ENCODE measurements around the gene CCDC178. TPM values are rescaled to one million over a fixed set of nuclear protein-coding genes. Genes with fewer than 3 reads are reported as not detected.
"Not testable (repeated sequence)": the region's sequence is repeated elsewhere in the genome, so short reads cannot be mapped to it uniquely, and the experiment has no call there.

Gene CCDC178
- polyA plus RNA-seq, 1 experiment: not detected

- POLR2A ChIA-PET: no interaction called here
- H3K27ac ChIP-seq (ENCODE audit: low read depth, low read length): no peak overlapping the region
- CTCF ChIA-PET: interaction anchor here (0.7 kb wide), 1 partner anchor 66 kb away, joined by 3 read pairs; no protein-coding TSS in a partner anchor
- no peak overlapping the region for H3K4me3 ChIP-seq (ENCODE audit: low read depth, low read length)
- no peaks in the 10 kb centered on the region for H3K27me3 ChIP-seq (ENCODE audit: control insufficient read depth, insufficient read depth, low read length)
- no peaks in the 10 kb centered on the region for H3K9me3 ChIP-seq (ENCODE audit: control insufficient read depth, insufficient read depth, low read length)
- DNase-seq (ENCODE audit: low read depth, low spot score): no peak
- TF ChIP-seq CTCF (IDR thresholded peaks at IDR 0.05; ENCODE audit: low read depth, low read length): peak; percentile 43
Observed at GRCh38 chr18:33404244-33404873, 36.2 kb downstream of the CCDC178 start.

GRCh38 chr18:33398939-33399338, 41.6 kb downstream of the CCDC178 start:
- CTCF ChIA-PET; DNase-seq (ENCODE audit: low read depth, low spot score); H3K27ac ChIP-seq (ENCODE audit: low read depth, low read length); H3K27me3 ChIP-seq (ENCODE audit: control insufficient read depth, insufficient read depth, low read length); H3K9me3 ChIP-seq (ENCODE audit: control insufficient read depth, insufficient read depth, low read length); H3K4me3 ChIP-seq (ENCODE audit: low read depth, low read length); POLR2A ChIA-PET: not testable (repeated sequence)

GRCh38 chr18:33375829-33376228, 64.7 kb downstream of the CCDC178 start:
- POLR2A ChIA-PET: no interaction called here
- peaks cover 9% of the 10 kb centered on the region; the same call in 1 of the 2 replicates for H3K9me3 ChIP-seq (ENCODE audit: control insufficient read depth, insufficient read depth, low read length)
- no peak for TF ChIP-seq CTCF (IDR thresholded peaks at IDR 0.05; ENCODE audit: low read depth, low read length)
- CTCF ChIA-PET: no interaction called here
- H3K4me3 ChIP-seq (ENCODE audit: low read depth, low read length): no peak overlapping the region
- no peaks in the 10 kb centered on the region for H3K27me3 ChIP-seq (ENCODE audit: control insufficient read depth, insufficient read depth, low read length)
- H3K27ac ChIP-seq (ENCODE audit: low read depth, low read length): no peak overlapping the region
- no peak for DNase-seq (ENCODE audit: low read depth, low spot score)

GRCh38 chr18:33372442-33372841, 68.1 kb downstream of the CCDC178 start:
- ChIA-PET CTCF (no interaction called here), POLR2A (no interaction called here)
- no peak for DNase-seq (ENCODE audit: low read depth, low spot score)
- no peak overlapping the region for H3K4me3 ChIP-seq (ENCODE audit: low read depth, low read length)
- TF ChIP-seq CTCF (IDR thresholded peaks at IDR 0.05; ENCODE audit: low read depth, low read length): no peak
- H3K9me3 ChIP-seq (ENCODE audit: control insufficient read depth, insufficient read depth, low read length): no peaks in the 10 kb centered on the region
- H3K27ac ChIP-seq (ENCODE audit: low read depth, low read length): no peak overlapping the region
- H3K27me3 ChIP-seq (ENCODE audit: control insufficient read depth, insufficient read depth, low read length): no peaks in the 10 kb centered on the region

- Histone ChIP-seq H3K27me3 (ENCODE audit: control insufficient read depth, insufficient read depth, low read length) (no peaks in the 10 kb centered on the region), H3K4me3 (ENCODE audit: low read depth, low read length) (no peak overlapping the region), H3K27ac (ENCODE audit: low read depth, low read length) (no peak overlapping the region), H3K9me3 (ENCODE audit: control insufficient read depth, insufficient read depth, low read length) (no peaks in the 10 kb centered on the region)
- ChIA-PET POLR2A (no interaction called here), CTCF (no interaction called here)
- no peak for TF ChIP-seq CTCF (IDR thresholded peaks at IDR 0.05; ENCODE audit: low read depth, low read length)
- no peak for DNase-seq (ENCODE audit: low read depth, low spot score)
Observed at GRCh38 chr18:33369711-33370449, 70.6 kb downstream of the CCDC178 start.

Measured in AG04450 (cell line).